GM21390 (cell line): Measurements from ENCODE around the gene ZCCHC14.

Source experiments
- ATAC-seq: cut with Tn5 transposase; IDR thresholded peaks from one replicate; pipeline ENCODE4 v1.9.1; 2021; ENCODE audit not compliant: unreplicated experiment

The ZCCHC14 gene

DNA sequence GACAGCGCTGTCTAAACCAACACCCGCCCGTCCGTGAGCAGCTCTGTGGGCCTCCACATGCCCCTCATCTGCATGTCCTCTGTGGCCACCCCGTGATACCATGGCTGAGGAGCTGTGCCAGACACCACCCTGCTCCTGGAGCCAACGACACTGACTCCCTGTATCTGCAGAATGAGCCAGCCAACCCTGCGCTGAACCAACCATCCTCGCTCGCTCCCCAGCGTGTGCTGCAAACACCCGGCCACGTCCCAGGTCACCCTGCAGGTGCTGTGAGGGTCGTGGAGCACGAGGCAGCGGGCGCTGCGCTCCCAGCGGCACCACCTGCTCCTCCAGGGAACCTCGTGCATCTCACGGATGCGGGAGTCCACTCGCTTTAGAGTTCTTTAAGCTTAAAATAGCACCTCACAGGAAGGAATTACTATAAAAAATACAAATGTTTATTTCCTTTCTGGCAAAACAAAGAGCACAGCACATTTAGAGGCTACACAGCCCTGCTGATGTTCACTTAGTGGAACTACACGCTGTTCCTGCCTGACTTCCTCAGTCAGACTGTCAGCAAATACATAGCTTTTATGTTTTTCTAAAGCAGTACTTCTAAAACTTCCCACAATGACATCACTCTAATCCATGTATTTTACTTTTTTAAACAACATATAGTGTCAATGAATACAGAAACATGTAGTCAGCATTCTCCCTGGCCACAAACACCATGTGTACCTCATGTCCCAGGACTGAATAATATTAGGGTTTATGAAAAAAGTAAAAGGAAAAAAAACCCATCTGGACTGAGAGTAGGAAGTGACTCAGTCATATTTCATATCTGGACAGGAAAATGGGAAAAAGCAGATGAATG, 57.2 kb downstream of the ZCCHC14 start:
- no peak for ATAC-seq

DNA sequence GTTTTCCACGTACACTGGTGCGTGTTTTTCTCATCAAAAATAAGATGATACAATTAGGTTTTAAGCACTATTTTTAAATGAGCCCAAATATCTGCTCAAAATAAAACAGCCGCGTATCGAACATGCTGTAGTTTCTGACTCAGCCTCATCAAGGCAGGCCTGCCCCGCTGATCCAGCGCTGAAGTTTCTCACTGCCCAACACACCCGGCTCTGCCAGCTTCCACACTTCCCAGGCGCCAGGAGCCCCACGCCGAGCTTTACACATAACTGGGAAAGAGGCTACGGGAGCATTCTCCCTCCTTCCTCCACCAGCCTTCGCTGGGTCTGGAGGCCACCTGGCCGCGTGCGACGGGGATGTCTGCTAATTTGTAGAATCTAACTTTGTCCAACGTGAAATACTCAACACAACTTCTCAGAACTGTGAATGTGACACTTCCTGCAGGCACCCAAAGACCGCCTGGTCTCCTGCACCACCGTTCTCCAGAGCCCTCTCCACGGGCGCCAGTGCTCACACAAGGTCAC, 58.6 kb downstream of the ZCCHC14 start:
- ATAC-seq, result no peak

DNA sequence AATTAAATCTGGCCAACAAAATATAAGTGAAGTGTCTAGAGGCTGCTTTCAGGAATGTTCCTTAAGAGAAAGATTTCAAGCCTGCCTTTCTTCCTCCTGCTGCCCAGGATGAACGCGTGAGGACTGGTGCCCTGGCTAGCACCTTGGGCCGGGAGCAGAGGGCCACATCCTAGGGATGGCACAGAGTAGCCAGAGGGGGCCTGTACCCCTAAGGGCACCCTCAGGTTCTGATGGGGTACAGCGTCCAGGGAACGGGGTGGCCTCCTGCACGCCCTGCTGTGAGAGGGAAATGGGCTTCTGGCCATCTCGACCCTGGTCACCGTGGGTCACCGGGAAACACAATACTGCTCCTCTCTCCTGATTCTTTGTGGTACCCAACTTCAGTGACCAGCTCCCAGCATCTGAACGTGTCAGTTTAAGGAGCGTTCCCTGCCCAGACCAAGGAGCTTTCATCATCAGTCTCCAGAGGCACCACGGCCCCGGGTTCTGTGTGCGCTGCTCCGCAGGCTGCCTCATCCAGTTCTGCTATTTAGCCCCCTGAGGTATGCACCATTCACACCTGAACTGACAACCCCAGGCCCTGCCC, 60.4 kb downstream of the ZCCHC14 start:
- no peak for ATAC-seq

DNA sequence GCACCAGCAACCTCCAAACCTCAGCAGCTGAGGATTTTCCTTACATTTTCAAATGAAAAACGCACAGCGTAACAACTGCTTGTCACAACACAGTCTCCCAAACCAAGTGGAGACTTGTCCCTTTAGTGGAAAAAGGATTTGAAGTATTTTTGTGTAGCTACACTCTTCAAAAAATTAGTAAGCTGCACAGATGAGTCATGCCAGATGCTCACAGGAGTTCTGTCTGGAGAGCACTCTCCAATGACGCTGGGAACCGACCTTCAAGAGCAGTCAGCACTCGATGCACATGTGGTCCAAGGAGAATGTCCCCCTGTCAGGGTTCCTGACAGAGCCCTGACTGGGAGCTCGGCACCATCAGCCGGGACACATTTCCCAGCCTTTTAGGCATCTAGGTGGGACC, 60.9 kb downstream of the ZCCHC14 start:
- ATAC-seq, result no peak

DNA sequence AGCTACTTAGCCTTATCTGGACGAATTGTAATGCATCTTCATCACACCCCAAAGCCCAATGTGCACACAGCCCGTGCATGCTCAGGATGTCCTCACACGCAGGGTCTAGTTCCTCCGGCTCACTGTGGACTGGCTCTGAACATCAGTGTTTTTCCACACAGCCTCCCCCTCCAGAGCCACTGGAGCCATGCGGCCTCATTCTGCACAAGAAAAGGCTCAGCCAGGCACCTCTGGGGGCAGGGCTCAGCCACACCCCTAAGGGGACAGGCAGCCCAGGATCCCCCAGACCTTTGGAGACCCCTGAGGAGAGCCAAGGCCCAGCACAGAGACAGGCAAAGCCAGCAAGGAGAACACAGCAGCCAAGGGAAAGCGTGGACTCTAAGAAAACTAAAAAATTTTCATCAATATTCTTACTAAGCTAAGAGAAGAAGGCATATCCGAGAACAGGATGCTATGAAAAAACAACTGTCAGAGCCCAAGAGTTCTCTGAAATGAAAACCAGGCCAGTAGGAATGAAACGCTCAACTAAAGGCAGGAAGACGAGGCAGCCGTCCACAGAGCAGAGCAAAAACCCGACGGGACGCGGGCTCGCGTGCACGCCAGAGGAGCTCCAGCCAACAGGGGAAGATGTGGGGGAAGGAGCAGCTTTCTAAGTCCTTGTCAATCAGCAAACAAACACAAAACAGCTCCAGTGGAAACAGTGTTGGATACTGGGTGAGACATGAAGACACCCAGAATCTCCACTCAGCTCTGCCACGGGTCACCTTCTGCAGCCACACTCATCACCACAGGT, 66.2 kb downstream of the ZCCHC14 start:
- no peak for ATAC-seq

DNA sequence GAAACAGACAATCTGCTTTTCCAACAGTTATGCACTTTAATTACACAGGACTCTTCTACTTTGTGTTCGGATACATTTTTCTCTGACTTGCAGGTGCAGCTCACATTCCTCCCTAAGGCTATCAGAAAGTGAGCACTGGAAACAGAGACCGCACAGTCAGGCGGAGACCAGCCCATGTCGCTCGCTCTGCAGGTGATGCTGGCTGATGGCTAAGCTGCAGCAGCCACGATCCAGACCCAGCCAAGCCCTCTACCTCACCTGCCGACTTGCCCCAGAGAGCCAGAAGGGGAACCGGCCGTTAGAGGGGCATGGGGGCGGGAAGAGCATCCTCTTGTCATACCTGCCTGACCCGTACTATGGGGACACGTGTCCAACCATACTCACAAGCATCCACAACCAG, 66.9 kb downstream of the ZCCHC14 start:
- no peak for ATAC-seq

DNA sequence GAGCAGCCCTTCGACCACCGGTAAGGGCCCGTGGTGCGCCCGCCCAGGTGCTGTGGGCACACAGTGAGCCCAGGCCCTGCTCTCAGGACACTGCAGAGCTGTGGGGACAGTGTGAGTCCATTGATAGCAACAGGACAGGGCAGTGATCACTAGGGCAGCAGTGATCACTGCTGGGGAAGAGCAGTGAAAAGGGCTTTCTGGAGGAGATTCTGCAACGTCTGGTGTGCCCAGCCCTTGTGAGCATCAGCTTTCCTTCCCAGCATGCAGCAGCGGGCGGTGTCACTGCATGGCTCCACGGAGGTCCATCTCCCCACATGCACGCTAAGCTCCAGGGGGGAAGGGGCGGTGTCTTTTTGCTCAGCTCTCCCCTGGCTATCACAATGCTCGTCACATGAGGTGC, 68.6 kb downstream of the ZCCHC14 start:
- no peak for ATAC-seq

DNA sequence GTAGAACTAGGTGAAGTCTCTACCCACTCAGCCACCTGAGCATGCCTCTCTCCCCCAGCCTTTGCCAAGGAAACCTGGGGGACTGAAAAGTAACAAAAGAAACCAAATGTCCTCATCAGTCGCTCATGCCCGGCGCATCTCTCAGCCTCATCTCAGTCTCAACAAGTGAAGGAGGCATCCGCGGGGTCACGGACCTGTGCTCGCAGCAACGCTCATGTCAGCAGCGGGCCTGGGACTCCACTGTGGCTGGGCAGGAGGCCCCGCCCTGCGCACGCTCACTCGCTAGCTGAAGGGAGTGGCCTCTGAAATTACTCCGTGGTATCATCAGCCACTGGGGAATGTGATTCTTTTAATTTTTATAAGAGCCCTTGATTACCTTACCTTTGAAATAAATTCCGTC, 69.4 kb downstream of the ZCCHC14 start:
- no peak for ATAC-seq

DNA sequence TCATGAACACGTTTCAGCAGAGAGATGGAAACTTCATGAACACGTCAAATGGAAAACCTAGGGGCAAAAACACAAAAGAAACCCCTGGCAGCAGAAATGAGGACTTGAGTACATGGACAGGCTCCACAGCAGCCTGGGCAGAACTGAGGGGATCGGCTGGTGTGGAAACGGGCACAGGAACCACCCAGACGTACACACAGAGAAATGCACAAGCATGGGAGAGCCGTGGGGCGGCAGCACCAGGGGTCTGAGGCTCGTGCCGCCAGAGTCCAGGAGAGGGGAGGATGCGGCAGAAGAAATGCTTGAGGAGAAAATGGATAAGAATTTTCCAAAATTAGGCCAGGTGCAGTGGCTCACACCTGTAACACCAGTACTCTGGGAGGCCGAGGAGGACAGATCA, 70.7 kb downstream of the ZCCHC14 start:
- ATAC-seq, result no peak

DNA sequence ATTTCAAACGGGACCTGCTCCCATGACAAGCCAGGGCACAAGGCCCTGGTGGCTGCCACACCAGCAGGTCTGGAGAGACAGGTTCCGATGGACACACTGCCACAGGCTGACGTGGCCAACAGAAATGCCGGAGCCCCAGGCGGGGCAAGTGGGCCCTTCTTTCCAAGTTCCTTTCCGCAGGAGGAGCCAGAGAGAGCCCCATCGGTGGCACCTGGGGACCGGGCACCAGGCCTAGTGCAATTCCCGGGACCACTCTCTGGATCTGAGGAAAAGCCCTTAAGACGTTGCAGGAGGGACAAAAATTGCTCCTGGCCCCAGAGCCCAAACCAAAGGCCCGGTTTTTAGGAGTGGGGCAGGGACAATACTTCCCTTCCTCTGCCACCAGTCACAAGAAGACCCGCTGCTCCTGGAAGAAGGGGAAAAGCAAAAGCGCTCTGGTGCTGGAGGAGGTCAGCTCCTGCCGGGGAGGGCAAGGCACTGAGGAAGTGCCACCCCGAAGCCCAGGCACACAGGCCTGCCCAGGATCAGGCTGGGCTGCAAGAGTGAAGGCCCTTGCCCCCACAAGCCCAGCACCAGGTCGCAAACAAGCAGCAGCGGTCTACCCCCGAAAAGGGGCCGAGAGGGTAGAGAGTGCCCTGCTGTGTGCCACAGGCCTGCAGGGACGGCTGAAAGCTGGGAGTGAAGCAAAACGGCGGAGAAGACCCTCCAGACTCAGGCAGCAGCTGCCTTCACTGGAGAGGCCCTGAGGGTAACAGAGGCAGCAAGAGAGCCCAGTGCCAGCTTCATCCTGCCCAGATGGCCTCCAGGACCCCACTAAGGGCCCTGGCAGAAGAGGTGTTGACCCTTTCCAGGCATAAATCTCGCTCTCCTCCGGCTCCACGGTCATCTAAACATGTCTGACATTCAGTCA, 71.6 kb downstream of the ZCCHC14 start:
- ATAC-seq, result no peak

DNA sequence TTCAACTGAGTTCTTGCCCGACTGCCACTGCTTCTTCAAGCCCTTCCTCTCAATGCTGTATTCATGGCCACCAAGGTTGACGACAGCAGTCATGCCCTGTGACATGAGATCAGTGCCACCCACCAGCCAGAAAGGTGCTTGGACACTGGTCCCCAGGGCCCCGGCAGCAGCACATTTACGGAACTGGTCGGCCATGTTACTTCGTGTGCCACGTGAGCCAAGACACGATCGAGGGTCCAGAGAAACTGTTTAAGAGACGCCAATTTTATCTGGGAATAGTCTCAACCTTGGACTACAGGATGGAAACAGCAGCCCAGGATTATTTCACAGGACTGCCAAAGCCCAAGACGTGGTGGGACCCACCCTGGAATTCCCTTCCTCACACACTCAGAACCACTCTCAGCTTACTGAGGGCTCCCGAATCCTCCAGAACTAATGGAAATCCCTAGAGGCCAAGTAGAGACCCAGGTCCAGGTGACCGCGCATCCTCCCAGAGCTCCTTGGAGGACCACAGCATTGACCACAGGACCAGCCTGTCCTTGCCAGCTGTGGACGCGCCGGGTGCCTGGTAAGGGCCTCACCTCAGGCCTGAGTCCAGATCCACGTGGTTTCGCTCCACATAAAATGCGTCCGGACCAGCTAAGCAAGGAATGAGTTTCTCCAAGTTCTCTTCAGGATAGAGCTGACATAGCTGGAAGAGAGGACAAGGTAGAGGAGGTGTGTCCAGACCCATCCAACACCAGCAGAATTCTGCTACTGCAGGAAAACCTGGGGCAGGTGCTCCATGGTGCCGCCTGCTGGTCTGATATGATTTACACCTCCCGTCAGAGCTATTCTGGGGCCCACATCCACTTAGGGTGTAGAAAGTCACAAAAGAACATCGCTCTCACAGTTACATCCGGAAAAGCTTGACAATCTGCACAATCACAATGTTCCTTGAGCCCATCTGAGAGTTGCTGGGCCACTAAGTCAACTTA, 72.5 kb downstream of the ZCCHC14 start:
- ATAC-seq, result no peak

DNA sequence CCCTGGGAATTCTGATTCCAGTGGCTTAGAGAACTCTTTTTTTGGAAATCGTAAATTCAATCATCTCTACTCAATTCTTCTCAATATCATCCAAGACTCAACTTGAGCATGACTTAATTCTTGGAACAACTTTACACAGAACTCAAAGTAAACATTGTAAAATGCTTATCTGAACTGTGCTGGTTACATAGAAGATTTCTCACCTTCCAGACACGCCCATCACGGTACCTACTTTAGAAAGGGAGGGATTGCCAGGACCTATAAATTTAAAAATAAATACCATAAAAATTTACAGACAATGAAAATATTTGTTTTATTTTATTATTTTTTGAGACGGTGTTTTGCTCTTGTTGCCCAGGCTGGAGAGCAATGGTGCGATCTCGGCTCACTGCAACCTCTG, 74.2 kb downstream of the ZCCHC14 start:
- ATAC-seq, result no peak

DNA sequence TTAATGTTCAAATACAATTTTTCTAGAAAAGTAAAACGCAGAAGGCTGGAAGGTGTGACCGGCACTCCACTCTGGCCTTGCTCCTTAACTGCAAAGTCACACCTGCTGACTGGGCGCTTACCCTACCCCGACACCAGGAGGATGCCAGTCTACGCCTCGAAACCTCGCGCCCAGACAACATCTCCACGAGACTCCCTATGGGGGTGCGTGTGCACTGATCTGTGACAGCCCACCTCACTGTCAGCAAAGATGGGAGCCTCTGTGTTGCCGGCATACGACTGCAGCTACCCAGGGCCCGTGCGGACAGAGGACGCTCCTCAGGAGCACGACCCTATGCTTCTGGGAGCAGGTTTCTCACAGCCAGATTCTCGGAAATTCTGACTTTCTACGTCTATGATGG, 74.6 kb downstream of the ZCCHC14 start:
- no peak for ATAC-seq

DNA sequence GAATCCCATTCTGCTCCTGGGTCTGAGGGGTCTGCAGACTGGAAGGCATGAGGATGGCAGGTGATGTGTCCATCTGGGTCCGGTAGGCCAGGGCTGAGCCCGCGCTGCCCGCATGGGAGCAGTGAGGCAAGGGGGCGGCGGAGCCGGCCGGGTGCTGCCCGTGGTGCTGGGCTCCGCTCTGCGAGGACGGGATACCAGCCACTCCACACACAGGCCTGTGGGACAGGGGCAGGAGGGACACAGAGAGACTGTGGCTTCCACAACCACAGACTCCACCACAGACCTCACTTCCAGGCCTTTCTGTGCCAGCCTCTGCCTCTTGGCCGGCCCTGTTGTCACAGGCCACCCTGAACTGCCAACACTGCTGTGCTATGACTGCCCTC, 75.3 kb downstream of the ZCCHC14 start:
- ATAC-seq, result no peak

DNA sequence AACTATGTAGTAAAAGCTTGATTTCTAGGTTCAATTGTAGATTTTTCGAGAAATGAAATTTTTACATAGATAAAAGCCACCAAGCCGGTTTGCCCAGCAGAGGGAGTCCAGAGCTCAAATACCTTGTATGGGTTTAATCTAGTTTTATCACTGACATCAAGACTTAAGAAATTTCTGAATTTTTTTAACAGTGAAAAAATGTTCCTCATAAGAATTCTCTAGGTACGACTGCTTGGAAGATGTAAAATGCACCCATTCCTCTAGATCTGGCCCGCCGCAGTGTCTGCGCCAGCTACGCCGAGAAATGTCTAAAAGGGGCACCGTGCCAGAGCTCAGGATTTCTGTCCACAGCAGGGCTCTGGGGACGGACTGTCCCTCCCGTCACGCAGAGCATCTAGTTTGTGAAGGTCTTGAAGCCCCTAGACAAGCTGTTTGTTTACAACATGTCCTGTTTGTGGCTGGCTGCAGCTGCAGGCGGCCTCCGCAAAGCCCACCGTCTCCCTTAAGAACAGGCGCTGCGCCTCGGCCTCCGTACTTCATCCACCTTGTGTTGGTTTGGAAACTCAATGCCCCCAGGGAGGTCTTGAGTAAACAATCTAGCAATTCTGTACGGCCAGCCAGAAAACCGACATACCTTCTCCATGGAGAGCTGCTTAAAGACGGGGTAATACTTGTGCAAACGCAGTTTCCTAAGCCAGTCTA, 75.8 kb downstream of the ZCCHC14 start:
- no peak for ATAC-seq

DNA sequence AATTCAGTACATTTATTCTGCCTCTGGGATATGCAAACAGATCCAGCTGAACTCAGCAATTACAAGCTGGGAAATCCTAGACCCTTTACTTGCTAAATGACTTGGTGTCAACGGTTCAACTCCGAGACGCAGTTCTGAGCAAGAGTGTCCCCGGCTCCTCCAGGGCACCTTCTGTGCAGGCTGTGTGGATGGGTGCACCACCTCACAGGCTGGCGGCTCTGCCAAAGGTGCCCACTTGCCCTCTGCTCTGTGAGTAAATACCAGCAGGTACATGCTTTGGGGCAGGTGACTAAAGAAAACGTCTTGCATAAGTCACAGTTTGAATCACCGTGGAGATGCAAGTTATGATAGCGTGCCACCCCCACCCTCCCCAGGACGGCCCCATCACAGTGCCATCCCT, 77.4 kb downstream of the ZCCHC14 start:
- ATAC-seq, result no peak

DNA sequence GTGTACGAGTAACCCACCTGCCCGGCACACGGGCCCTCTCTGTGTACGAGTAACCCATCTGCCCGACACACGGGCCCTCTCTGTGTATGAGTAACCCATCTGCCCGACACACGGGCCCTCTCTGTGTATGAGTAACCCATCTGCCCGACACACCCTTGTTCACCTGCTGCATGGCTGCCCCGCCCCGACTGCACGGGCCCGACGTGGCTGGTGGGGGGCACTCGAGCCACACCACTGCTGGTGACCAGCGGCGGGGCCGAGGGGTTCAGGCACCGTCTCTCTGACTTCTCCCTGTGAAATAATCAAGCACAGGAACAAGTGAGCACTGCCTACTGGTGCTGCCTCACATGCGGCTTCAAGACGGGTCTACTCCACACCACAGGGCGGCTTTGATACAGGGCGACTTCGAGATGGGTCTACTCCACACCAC, 78.6 kb downstream of the ZCCHC14 start:
- ATAC-seq, result no peak

DNA sequence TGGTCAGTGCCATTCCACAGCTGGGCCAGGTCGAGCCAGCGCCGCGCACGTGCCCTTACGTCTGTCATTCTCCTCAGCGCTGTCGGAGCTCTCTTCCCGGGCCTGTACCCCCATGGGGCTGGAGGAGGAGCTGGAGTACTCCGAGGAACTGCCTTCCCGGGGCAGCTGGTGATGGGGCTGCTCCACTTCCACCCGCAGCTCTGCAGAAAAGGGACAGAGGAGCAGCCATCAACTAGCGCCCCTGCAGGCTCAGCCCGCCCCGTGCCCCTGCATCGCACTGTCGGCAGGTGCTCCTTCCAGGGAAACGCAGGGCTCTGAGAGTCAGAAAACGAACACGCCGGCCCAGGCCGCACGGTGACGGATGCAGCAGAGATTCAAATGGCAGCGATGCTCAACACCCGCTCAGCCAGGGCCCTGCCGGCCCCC, 79.8 kb downstream of the ZCCHC14 start:
- ATAC-seq, result no peak
